Fibroblast of lung (primary cell): Measurements from ENCODE around the gene HCN3.

Experiments
- EZH2 ChIP-seq: IDR thresholded peaks from 2 replicates; pipeline ENCODE4 v1.5.1; 2012; ENCODE audit warnings: low read length, control low read depth, mild to moderate bottlenecking; ENCODE audit errors: missing control alignments
- TF ChIP-seq, protein P1 (sequence below), 2 donors: IDR thresholded peaks in 1 of 2; conservative IDR thresholded peaks in 1 of 2; 1 replicate in 1 of 2; 2 replicates in 1 of 2; pipeline ENCODE4 v1.5.1; 2011 to 2012; ENCODE audit warnings: low read length in 2 of 2, control low read depth in 1 of 2, inconsistent platforms in 1 of 2, low read depth in 1 of 2, mild to moderate bottlenecking in 1 of 2

DNA sequence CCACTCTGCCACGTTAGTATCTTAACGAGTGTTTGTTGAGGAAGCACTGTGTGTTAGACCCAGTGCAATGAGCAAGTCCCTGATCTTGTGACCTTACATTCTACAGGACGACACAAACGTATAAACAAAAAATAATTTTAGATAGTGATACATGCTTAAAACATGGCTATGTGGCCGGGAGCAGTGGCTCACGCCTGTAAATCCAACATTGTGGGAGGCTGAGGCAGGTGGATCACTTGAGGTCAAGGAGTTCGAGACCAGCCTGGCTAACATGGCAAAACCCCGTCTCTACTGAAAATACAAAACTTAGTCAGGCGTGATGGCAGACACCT lies 49.2 kb upstream of the HCN3 start:
- TF ChIP-seq, protein P1, sequence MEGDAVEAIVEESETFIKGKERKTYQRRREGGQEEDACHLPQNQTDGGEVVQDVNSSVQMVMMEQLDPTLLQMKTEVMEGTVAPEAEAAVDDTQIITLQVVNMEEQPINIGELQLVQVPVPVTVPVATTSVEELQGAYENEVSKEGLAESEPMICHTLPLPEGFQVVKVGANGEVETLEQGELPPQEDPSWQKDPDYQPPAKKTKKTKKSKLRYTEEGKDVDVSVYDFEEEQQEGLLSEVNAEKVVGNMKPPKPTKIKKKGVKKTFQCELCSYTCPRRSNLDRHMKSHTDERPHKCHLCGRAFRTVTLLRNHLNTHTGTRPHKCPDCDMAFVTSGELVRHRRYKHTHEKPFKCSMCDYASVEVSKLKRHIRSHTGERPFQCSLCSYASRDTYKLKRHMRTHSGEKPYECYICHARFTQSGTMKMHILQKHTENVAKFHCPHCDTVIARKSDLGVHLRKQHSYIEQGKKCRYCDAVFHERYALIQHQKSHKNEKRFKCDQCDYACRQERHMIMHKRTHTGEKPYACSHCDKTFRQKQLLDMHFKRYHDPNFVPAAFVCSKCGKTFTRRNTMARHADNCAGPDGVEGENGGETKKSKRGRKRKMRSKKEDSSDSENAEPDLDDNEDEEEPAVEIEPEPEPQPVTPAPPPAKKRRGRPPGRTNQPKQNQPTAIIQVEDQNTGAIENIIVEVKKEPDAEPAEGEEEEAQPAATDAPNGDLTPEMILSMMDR (conservative IDR thresholded peaks at IDR 0.05 in 1 of 2, IDR thresholded peaks at IDR 0.05 in 1 of 2; ENCODE audit: low read depth in 1 of 2, low read length in 2 of 2) = no peak
- no peak for TF ChIP-seq EZH2
